ENCODE data around the gene CCL1.

Gene CCL1

DNA sequence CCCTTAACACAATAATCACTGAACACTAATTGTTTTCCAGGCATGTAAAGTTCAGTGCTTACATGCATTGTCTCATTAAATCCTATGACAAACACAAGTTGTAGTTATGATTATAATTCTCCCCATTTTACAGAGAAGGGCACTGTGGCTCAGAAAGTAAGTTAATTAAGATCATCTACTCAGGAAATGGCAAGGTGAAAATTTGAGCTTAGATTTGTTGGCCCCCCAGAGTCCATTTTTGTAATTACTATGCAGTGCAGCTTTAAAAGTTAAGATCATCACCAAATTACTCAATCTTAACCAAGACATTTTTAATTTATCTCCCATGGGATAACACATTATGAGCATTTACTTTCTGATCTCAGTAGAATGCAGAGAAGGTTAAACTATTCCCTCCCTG, 34.2 kb upstream of the CCL1 start:
- Histone ChIP-seq H3K4me1 (ENCODE audit: control insufficient read depth in 1 of 2, insufficient read depth in 2 of 2, low read length in 2 of 2) (no peaks in the 10 kb centered on the region), H3K9me3 (ENCODE audit: control insufficient read depth in 1 of 2, low read length in 2 of 2) (no peaks in the 10 kb centered on the region), H3K27ac (ENCODE audit: low read length) (no peak overlapping the region), H3K36me3 (ENCODE audit: control insufficient read depth in 1 of 2, insufficient read depth in 2 of 2, low read length in 2 of 2) (no peaks in the 10 kb centered on the region), H3K27me3 (ENCODE audit: low read depth, low read length) (no peaks in the 10 kb centered on the region), H3K4me3 (ENCODE audit: low read depth in 1 of 2, low read length in 2 of 2) (no peak overlapping the region)

DNA sequence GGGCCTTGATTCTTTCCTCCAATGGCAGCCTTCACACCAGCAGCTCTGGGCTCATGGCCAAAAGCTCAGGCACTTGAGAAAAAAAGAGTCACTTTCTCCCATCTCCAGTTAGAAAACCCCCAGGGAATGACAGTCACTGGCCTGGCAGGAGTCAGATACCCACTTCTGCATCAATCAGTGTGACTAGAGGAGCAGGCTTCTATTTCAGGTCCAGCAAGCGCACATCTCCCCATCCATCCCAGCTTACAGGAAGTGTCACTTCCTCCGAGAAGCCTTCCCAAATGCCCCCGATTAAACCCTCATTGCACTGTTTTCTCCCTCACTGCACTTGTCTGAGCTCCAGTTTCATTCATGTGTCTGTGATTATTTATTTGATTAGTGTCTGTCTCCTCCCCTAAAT, 30.4 kb upstream of the CCL1 start:
- Histone ChIP-seq H3K36me3 (ENCODE audit: control insufficient read depth in 1 of 2, insufficient read depth in 2 of 2, low read length in 2 of 2) (no peaks in the 10 kb centered on the region), H3K4me1 (ENCODE audit: control insufficient read depth in 1 of 2, insufficient read depth in 2 of 2, low read length in 2 of 2) (no peaks in the 10 kb centered on the region), H3K27ac (ENCODE audit: low read length) (no peak overlapping the region), H3K4me3 (ENCODE audit: low read depth in 1 of 2, low read length in 2 of 2) (no peak overlapping the region), H3K27me3 (ENCODE audit: low read depth, low read length) (no peaks in the 10 kb centered on the region), H3K9me3 (ENCODE audit: control insufficient read depth in 1 of 2, low read length in 2 of 2) (no peaks in the 10 kb centered on the region)

DNA sequence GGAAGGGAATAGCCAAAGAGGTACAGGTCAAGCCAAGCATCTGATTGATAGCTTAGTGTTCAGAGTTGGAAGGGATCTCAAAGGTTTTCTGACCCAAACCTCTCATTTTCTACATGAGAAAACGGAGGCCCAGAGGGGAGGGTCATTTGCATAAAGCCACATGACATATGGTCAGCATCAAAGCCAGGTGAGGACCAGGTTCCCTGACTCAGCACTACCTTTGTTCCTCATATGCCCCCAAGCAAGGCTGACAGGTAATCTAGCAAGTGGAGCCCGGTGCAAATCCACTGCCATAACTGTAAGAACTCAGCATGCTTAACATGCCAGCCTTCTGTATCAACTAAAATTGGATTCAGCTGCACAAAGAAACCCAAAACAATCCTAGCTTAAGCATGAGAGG, 28.2 kb upstream of the CCL1 start:
- no peak overlapping the region for H3K4me3 ChIP-seq (ENCODE audit: low read depth in 1 of 2, low read length in 2 of 2)
- H3K27me3 ChIP-seq (ENCODE audit: low read depth, low read length) = no peaks in the 10 kb centered on the region
- H3K27ac ChIP-seq (ENCODE audit: low read length) = no peak overlapping the region
- no peaks in the 10 kb centered on the region for H3K9me3 ChIP-seq (ENCODE audit: control insufficient read depth in 1 of 2, low read length in 2 of 2)
- H3K4me1 ChIP-seq (ENCODE audit: control insufficient read depth in 1 of 2, insufficient read depth in 2 of 2, low read length in 2 of 2) = peaks cover 0 to 3% of the 10 kb centered on the region in 2 donors
- H3K36me3 ChIP-seq (ENCODE audit: control insufficient read depth in 1 of 2, insufficient read depth in 2 of 2, low read length in 2 of 2) = no peaks in the 10 kb centered on the region

DNA sequence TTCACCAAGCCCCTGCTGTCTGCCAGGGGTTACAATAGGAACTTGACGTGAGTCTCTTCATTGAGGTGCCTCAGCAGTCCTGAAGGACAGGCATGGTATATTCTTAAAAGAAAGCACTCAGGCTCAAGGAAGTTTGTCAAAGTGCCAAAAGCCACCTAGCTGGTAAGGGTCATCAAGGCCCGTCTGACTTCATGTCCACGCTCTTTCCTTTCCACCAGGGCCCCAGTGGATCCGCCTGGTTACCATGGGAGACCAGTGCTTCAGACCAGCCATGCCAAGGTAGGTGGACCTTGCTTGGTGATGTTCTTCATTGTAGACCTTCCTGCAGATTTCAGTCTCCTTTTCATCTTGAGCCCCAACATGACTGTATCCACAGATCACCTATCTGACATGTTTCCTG, 27.6 kb upstream of the CCL1 start:
- no peaks in the 10 kb centered on the region for H3K27me3 ChIP-seq (ENCODE audit: low read depth, low read length)
- H3K4me3 ChIP-seq (ENCODE audit: low read depth in 1 of 2, low read length in 2 of 2) = no peak overlapping the region
- peaks cover 0 to 3% of the 10 kb centered on the region in 2 donors for H3K4me1 ChIP-seq (ENCODE audit: control insufficient read depth in 1 of 2, insufficient read depth in 2 of 2, low read length in 2 of 2)
- no peak overlapping the region for H3K27ac ChIP-seq (ENCODE audit: low read length)
- no peaks in the 10 kb centered on the region for H3K9me3 ChIP-seq (ENCODE audit: control insufficient read depth in 1 of 2, low read length in 2 of 2)
- no peaks in the 10 kb centered on the region for H3K36me3 ChIP-seq (ENCODE audit: control insufficient read depth in 1 of 2, insufficient read depth in 2 of 2, low read length in 2 of 2)

GRCh38 chr17:34389126-34389750, 26.2 kb upstream of the CCL1 start:
- H3K27ac ChIP-seq (ENCODE audit: low read length) = no peak overlapping the region
- no peak overlapping the region for H3K4me3 ChIP-seq (ENCODE audit: low read depth in 1 of 2, low read length in 2 of 2)
- H3K4me1 ChIP-seq (ENCODE audit: control insufficient read depth in 1 of 2, insufficient read depth in 2 of 2, low read length in 2 of 2) = peaks cover 0 to 3% of the 10 kb centered on the region in 2 donors
- no peaks in the 10 kb centered on the region for H3K27me3 ChIP-seq (ENCODE audit: low read depth, low read length)
- no peaks in the 10 kb centered on the region for H3K36me3 ChIP-seq (ENCODE audit: control insufficient read depth in 1 of 2, insufficient read depth in 2 of 2, low read length in 2 of 2)
- no peaks in the 10 kb centered on the region for H3K9me3 ChIP-seq (ENCODE audit: control insufficient read depth in 1 of 2, low read length in 2 of 2)

DNA sequence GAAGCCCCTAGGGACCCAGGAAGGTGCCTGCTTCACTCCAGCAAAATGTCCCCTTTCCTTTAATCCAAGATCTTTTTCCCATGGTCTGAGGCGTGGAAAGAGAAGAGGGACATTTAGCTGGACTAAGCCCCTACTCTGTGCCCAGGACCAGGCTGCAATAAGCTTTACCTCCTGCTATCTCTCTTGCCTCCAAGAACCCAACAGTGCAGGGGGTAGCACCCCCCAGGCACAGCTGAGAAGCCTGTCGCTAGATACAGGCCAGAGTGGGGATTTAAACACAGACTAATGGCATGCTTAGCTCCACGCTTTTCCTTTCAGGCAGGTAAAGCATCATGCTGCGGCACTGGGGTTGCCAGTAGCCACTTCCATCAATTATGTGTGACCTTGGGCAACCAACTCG, 24.5 kb upstream of the CCL1 start:
- no peak overlapping the region for H3K4me3 ChIP-seq (ENCODE audit: low read depth in 1 of 2, low read length in 2 of 2)
- H3K36me3 ChIP-seq (ENCODE audit: control insufficient read depth in 1 of 2, insufficient read depth in 2 of 2, low read length in 2 of 2) = no peaks in the 10 kb centered on the region
- no peak overlapping the region for H3K27ac ChIP-seq (ENCODE audit: low read length)
- no peaks in the 10 kb centered on the region for H3K27me3 ChIP-seq (ENCODE audit: low read depth, low read length)
- peaks cover 0 to 3% of the 10 kb centered on the region in 2 donors for H3K4me1 ChIP-seq (ENCODE audit: control insufficient read depth in 1 of 2, insufficient read depth in 2 of 2, low read length in 2 of 2)
- no peaks in the 10 kb centered on the region for H3K9me3 ChIP-seq (ENCODE audit: control insufficient read depth in 1 of 2, low read length in 2 of 2)

DNA sequence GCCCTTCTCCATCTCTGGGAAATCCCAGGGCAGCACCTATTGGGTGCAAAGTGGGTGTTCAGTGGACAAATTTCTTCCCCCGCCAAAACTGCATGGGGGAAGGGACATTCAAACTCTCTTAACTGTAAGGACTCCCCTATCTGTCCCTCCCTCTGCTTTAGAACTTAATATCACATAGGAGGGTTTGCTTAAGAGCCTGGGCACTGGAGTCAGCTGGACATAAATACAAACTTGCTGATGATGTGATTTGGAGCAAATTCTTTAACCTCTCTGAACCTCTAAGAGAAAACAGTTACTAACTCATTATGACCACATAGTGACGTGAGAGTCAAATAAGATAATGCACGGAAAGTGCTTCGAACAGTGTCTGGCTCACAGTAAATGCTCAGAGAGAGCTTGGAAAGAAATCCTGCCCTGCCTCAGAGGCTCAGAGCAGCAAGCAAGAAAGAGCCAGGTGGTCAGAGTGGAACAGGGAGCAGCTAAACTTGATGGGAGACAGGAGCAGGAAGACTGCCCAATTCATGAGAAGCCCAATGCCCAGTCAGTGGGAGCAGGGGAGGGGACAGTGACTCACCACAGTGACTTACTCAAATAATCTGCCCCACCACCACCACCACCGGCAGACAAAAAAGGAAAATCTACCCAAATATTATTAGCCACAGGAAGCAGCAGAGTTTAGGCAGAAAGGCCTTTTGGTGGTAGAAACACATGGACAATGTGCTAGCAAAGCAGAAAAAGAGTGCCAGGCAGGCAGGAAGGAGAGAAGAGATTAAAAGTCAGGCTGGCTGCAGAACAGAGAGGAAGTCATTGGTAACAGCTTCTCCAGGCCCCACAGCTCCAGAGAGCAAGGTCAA, 23.9 kb upstream of the CCL1 start:
- Histone ChIP-seq H3K9me3 (ENCODE audit: control insufficient read depth in 1 of 2, low read length in 2 of 2) (no peaks in the 10 kb centered on the region), H3K36me3 (ENCODE audit: control insufficient read depth in 1 of 2, insufficient read depth in 2 of 2, low read length in 2 of 2) (no peaks in the 10 kb centered on the region), H3K4me1 (ENCODE audit: control insufficient read depth in 1 of 2, insufficient read depth in 2 of 2, low read length in 2 of 2) (peaks cover 0 to 3% of the 10 kb centered on the region in 2 donors), H3K4me3 (ENCODE audit: low read depth in 1 of 2, low read length in 2 of 2) (no peak overlapping the region), H3K27me3 (ENCODE audit: low read depth, low read length) (no peaks in the 10 kb centered on the region), H3K27ac (ENCODE audit: low read length) (no peak overlapping the region)

GRCh38 chr17:34386343-34386696, 23.3 kb upstream of the CCL1 start:
- Histone ChIP-seq H3K4me3 (ENCODE audit: low read depth in 1 of 2, low read length in 2 of 2) (no peak overlapping the region), H3K27ac (ENCODE audit: low read length) (no peak overlapping the region), H3K36me3 (ENCODE audit: control insufficient read depth in 1 of 2, insufficient read depth in 2 of 2, low read length in 2 of 2) (no peaks in the 10 kb centered on the region), H3K4me1 (ENCODE audit: control insufficient read depth in 1 of 2, insufficient read depth in 2 of 2, low read length in 2 of 2) (peaks cover 0 to 3% of the 10 kb centered on the region in 2 donors), H3K9me3 (ENCODE audit: control insufficient read depth in 1 of 2, low read length in 2 of 2) (no peaks in the 10 kb centered on the region), H3K27me3 (ENCODE audit: low read depth, low read length) (no peaks in the 10 kb centered on the region)

- Histone ChIP-seq H3K4me1 (ENCODE audit: control insufficient read depth in 1 of 2, insufficient read depth in 2 of 2, low read length in 2 of 2) (peaks cover 0 to 3% of the 10 kb centered on the region in 2 donors), H3K36me3 (ENCODE audit: control insufficient read depth in 1 of 2, insufficient read depth in 2 of 2, low read length in 2 of 2) (no peaks in the 10 kb centered on the region), H3K27ac (ENCODE audit: low read length) (no peak overlapping the region), H3K4me3 (ENCODE audit: low read depth in 1 of 2, low read length in 2 of 2) (no peak overlapping the region), H3K27me3 (ENCODE audit: low read depth, low read length) (no peaks in the 10 kb centered on the region), H3K9me3 (ENCODE audit: control insufficient read depth in 1 of 2, low read length in 2 of 2) (no peaks in the 10 kb centered on the region)
Measured at GRCh38 chr17:34384822-34385605, 22.0 kb upstream of the CCL1 start.

GRCh38 chr17:34384271-34384670, 21.2 kb upstream of the CCL1 start:
- Histone ChIP-seq H3K36me3 (ENCODE audit: control insufficient read depth in 1 of 2, insufficient read depth in 2 of 2, low read length in 2 of 2) (no peaks in the 10 kb centered on the region), H3K9me3 (ENCODE audit: control insufficient read depth in 1 of 2, low read length in 2 of 2) (no peaks in the 10 kb centered on the region), H3K27me3 (ENCODE audit: low read depth, low read length) (no peaks in the 10 kb centered on the region), H3K27ac (ENCODE audit: low read length) (no peak overlapping the region), H3K4me1 (ENCODE audit: control insufficient read depth in 1 of 2, insufficient read depth in 2 of 2, low read length in 2 of 2) (peaks cover 0 to 3% of the 10 kb centered on the region in 2 donors), H3K4me3 (ENCODE audit: low read depth in 1 of 2, low read length in 2 of 2) (no peak overlapping the region)

DNA sequence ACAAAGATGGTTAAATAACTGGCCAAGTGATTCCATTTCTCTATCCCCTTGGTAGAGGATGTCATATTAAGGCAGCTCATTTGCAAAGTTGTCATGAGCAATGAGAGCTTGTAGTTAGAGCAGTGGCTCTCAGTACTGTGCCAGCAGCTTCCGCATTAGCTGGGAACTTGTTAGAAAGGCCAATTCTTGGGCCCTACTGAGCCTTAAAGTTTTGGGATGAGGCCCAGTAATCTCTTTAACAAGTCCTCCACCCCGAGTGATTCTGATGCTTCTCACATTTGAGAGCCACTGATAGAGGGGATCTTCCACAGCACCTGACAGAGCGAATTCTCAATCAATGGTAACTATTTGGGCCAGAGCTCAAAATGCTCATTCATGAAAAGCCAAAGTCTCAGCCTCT, 20.2 kb upstream of the CCL1 start:
- Histone ChIP-seq H3K9me3 (ENCODE audit: control insufficient read depth in 1 of 2, low read length in 2 of 2) (no peaks in the 10 kb centered on the region), H3K4me1 (ENCODE audit: control insufficient read depth in 1 of 2, insufficient read depth in 2 of 2, low read length in 2 of 2) (peaks cover 0 to 3% of the 10 kb centered on the region in 2 donors), H3K36me3 (ENCODE audit: control insufficient read depth in 1 of 2, insufficient read depth in 2 of 2, low read length in 2 of 2) (no peaks in the 10 kb centered on the region), H3K27me3 (ENCODE audit: low read depth, low read length) (no peaks in the 10 kb centered on the region), H3K4me3 (ENCODE audit: low read depth in 1 of 2, low read length in 2 of 2) (no peak overlapping the region), H3K27ac (ENCODE audit: low read length) (no peak overlapping the region)
